Measurements from ENCODE around the gene RPL29.

The RPL29 gene

GRCh38 chr3:52020796-52021195 lies 25.1 kb upstream of the RPL29 start:
- no peak for DNase-seq (ENCODE audit: low spot score)
- Histone ChIP-seq H3K27me3 (ENCODE audit: insufficient read depth, poor library complexity, severe bottlenecking) (no peaks in the 10 kb centered on the region), H3K27ac (ENCODE audit: poor library complexity, severe bottlenecking) (no peak overlapping the region), H3K4me1 (ENCODE audit: insufficient read depth, poor library complexity, severe bottlenecking) (no peaks in the 10 kb centered on the region), H3K4me3 (ENCODE audit: severe bottlenecking) (no peak overlapping the region), H3K9me3 (ENCODE audit: severe bottlenecking) (no peaks in the 10 kb centered on the region), H3K36me3 (ENCODE audit: low read depth) (no peaks in the 10 kb centered on the region)
- TF ChIP-seq CTCF (IDR thresholded peaks at IDR 0.05; ENCODE audit: poor library complexity, severe bottlenecking), result no peak
- no peak for ATAC-seq (ENCODE audit: low read depth)

- no peak for DNase-seq (ENCODE audit: low spot score)
- TF ChIP-seq CTCF (IDR thresholded peaks at IDR 0.05; ENCODE audit: poor library complexity, severe bottlenecking), result no peak
- no peak overlapping the region for H3K27ac ChIP-seq (ENCODE audit: poor library complexity, severe bottlenecking)
- ATAC-seq (ENCODE audit: low read depth), result no peak
- H3K4me3 ChIP-seq (ENCODE audit: severe bottlenecking), result no peak overlapping the region
- no peaks in the 10 kb centered on the region for H3K36me3 ChIP-seq (ENCODE audit: low read depth)
- H3K4me1 ChIP-seq (ENCODE audit: insufficient read depth, poor library complexity, severe bottlenecking), result no peaks in the 10 kb centered on the region
- H3K27me3 ChIP-seq (ENCODE audit: insufficient read depth, poor library complexity, severe bottlenecking), result no peaks in the 10 kb centered on the region
- no peaks in the 10 kb centered on the region for H3K9me3 ChIP-seq (ENCODE audit: severe bottlenecking)
These were observed 23.8 kb upstream of the RPL29 start for GRCh38 chr3:52019352-52020080.

- DNase-seq (ENCODE audit: low spot score) (no peak), ATAC-seq (ENCODE audit: low read depth) (no peak)
- H3K27me3 ChIP-seq (ENCODE audit: insufficient read depth, poor library complexity, severe bottlenecking), result no peaks in the 10 kb centered on the region
- H3K27ac ChIP-seq (ENCODE audit: poor library complexity, severe bottlenecking), result no peak overlapping the region
- no peaks in the 10 kb centered on the region for H3K9me3 ChIP-seq (ENCODE audit: severe bottlenecking)
- no peak overlapping the region for H3K4me3 ChIP-seq (ENCODE audit: severe bottlenecking)
- TF ChIP-seq CTCF (IDR thresholded peaks at IDR 0.05; ENCODE audit: poor library complexity, severe bottlenecking), result no peak
- no peaks in the 10 kb centered on the region for H3K36me3 ChIP-seq (ENCODE audit: low read depth)
- H3K4me1 ChIP-seq (ENCODE audit: insufficient read depth, poor library complexity, severe bottlenecking), result no peaks in the 10 kb centered on the region
These were observed 22.8 kb upstream of the RPL29 start for GRCh38 chr3:52018319-52019000.

GRCh38 chr3:52017586-52017985 lies 21.9 kb upstream of the RPL29 start:
- DNase-seq (ENCODE audit: low spot score) (no peak), ATAC-seq (ENCODE audit: low read depth) (no peak)
- Histone ChIP-seq H3K4me1 (ENCODE audit: insufficient read depth, poor library complexity, severe bottlenecking) (no peaks in the 10 kb centered on the region), H3K27me3 (ENCODE audit: insufficient read depth, poor library complexity, severe bottlenecking) (no peaks in the 10 kb centered on the region), H3K9me3 (ENCODE audit: severe bottlenecking) (no peaks in the 10 kb centered on the region), H3K27ac (ENCODE audit: poor library complexity, severe bottlenecking) (no peak overlapping the region), H3K36me3 (ENCODE audit: low read depth) (no peaks in the 10 kb centered on the region), H3K4me3 (ENCODE audit: severe bottlenecking) (no peak overlapping the region)
- no peak for TF ChIP-seq CTCF (IDR thresholded peaks at IDR 0.05; ENCODE audit: poor library complexity, severe bottlenecking)
